Measurements from ENCODE around the gene IL27RA.

Gene IL27RA

DNA sequence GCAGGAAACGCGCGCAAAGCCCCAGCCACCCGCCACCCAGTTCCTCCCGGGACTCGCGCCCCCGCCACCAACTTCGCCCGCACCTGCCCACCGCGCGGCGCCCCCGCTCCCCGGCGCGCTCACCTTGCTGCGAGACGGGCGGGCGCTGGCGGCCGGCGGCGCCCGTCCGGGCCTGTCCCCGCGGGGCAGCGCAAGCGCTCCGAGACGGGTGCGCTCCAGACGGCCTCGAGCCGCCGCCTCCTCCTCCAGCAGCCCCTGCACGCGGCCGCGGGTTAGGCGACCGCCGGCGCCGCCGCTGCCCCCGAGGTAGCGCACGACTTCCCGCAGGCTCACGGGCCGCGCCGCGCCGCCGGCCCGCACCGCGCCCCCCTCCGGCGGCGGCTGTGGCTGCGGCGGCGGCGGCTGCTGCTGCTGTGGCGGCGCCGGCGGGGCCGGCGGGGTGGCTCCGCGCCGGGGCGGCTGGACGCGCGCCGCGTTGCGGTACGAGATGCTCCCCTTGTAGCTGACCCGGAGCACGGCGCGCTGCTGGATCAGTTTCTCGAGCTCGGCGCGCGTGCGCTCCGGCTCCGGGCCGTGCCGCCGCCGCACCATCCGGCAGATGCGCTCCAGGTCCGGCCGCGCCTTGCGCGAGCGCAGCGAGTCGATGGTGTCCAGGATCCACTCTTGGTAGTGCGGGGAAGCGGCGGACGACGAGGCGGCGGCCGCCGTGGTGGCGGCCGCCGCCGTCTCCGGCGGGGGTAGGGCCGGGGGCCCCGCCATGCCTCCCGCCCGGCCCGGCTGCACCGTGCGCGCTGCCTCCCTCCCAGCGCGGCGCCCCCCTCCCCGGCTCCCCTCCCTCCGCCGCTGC lies 58.3 kb downstream of the IL27RA start:
- DNase-seq = peak in 1 of 2 experiments; percentile 32

DNA sequence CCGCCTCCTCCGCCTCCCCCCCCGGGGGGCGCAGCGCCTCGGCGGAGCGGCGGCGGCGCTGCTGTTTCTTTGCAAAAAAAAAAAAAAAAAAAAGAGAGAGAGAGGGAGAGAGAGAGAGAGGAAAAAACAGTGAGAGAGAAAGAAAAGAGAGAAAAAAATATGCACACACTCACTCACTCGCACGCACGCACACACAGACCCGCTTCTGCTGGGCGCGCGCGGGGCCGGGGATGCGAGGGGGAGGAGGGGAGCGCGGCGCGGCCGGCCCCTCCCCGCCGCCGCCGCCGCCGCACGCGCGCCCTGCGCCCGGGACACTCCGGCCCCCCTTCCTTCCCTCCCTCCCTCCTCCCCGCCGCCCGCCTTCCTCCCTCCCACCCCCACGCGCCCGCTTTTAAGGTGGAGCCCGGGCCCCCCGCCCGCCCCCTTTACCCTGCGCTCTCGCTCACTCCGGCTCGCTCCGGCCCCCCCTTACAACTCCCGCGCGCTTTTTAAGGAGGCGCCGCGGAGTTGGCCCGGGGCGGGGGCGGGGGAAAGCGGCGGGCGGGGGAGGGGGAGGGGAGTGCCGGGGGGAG lies 59.0 kb downstream of the IL27RA start, which contains the start of gene SAMD1:
SAMD1 (minus strand) TSS at position 243 of the 572 bp plus-strand sequence.
- peak; percentile 89 to 90 for DNase-seq

DNA sequence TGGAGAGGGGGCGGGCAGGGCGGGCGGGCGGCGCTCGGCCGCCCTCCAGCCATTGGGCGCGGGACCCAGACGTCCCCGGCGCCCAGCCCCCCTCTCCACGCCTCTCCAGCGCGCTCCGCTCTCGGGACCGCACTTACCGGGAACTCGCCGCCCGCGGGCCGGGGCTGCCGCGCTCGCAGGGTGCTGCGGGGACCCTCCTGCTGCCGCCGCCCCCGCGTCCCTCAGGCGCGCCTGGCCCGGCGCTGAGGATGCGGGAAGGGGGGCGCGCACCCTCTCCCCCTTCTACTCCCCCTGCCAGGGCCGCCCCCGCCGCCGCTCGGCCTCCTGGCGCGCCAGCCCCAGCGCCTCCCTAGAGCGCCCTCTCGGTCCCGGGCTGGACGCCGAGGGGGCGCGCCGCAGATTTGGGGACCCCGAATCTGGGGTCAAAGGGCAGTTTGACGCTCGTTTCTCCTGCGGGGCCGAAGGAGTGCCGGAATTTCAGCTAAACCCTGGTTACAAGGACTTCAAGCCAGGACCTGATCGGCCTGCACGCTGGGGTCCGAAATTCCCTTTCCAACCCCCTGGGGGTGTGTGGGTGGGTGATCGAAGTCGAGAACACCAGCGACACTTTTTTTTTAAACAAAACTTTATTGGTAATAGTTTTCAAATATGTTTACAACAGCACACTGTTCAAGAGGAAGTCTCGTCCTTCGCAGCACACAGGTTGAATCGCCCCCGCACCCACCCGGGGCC lies 59.7 kb downstream of the IL27RA start:
- peak; percentile 89 to 90 for DNase-seq

DNA sequence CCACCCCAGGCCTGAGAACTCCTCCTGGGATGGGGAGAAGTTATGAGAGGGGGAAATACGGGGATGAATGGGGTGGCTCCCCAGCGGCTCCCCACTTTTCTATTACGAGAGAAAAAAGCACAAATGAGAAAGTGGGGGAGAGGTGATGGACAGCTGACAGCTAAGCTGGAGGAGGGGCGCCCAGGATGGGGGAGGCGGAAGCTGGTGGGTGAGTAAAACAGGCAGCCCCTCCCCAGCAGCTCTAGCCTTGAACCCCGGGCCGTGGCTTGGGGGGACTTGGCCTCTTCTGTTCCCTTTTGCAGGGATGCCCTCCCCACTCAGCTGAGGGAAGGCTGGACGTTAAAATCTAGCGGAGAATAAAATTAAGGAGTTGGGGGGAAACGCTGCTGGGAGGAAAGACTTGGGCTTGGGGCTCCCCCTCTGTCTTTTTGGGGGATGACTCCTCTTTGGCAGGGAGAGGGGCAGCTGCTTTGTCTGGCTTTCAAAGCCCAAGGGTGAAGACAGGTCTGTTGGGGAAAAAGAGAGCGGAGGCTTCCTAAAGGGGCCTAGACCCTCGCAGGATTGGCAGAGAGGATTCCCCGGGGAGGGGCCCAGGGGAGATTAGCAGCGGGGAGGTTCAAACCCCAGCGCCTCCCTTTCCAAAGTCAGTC lies 60.4 kb downstream of the IL27RA start:
- DNase-seq = no peak

DNA sequence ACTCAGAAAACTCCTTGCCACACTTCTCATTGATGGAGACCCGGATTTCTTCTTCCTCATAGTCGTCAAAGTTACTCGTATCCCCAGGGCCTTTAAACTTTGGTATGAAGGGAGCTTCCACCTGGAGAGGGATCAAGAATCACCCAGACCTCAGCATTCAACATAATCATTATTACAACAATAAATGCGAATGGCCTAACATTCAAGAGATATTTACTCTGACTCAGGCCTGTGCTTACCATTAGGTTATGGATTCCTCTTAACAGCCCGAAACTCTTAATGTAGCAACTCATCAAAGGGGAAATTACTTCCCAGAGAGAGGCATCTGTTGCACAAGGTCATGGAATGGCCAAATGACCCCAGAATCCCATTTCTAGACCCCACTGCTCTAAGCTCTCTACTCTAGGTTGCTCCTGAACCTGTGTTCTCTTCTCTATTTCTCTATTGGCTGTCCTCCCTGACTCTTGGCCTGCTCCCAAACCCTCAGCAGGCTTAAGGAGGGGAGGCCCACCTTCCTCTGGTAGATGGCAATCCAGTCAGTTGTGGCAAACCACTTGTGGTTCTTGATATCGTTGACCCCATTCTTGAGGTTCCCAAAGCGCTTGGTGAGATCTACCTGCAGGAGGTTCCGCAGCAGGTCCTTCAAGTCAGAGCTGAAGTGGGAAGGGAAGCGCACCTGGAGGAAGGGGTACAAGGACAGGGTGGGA lies 61.7 kb downstream of the IL27RA start:
- no peak for DNase-seq

DNA sequence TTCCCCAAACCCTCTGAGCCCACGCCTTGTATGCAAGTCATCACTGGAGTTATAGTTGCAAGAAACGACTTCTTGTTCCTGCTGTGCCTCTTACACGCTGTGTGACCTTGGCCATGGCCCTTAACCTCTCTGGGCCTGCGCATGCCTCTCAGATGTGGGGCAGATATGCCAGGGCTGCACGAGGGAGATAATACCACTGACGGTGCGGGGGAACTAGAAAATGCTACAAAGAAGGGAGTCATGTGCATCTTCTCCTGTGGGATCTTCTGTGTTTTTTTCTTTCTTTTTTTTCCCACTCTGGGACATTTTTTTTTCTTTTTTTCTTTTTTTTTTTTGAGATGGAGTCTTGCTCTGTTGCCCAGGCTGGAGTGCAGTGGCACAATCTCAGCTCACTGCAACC lies 63.3 kb downstream of the IL27RA start:
- DNase-seq = no peak

DNA sequence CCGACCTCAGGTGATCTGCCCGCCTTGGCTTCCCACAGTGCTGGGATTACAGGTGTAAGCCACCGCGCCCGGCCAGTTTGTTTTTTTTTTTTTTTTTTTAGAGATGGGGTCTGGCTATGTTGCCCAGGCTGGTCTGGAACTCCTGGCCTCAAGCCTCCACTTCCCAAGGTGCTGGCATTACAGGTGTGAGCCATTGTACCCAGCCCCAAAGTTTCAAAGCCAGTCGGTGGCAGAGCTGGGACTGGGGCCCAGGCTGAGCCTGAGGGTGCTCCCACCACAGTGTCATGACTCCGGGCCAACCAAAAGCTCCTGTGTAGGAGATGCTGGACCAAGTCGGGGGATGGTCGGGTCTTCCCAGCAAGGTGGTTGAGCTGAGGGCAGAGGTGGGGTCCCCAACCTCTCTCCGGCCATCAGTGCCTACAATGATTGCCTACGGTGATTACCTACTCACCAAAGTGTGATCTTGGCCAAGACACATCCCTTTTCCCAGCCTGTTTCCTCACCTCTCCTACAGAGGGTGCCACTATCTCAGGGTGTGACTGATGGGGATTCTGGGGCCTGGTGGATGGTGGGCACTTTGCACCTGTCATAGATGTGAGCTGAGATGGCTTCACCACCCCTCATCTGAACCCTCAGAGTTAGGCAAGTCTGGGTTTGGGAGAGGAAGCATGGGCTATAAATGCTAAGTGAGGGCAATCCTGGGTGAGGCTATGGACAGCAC lies 64.9 kb downstream of the IL27RA start:
- no peak for DNase-seq

DNA sequence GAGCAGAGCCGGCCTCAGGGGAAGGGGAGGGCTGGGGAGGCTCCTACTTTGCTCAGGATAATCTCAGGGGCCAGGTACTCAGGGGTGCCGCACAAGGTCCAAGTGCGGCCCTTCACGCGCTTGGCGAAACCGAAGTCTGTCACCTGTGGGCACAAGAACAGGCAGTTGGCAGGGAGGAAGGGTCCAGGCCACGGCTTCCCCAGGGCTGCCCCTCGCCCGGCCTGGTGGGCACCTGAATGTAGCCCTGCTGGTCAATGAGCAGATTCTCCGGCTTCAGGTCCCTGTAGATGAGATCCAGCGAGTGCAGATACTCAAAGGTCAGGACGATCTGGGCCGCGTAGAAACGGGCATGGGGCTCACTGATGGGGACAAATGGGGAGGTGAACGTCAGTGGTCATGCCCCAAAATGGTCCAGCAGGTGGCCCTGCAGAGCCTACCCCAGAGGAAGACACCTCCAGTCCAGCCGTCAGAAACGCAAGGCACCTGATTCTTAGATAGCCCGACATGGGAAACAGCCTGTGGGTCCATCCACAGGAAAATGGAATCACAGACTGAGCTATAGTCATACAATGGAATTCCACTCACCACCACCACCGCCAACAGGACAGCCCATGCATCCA lies 66.1 kb downstream of the IL27RA start:
- no peak for DNase-seq

DNA sequence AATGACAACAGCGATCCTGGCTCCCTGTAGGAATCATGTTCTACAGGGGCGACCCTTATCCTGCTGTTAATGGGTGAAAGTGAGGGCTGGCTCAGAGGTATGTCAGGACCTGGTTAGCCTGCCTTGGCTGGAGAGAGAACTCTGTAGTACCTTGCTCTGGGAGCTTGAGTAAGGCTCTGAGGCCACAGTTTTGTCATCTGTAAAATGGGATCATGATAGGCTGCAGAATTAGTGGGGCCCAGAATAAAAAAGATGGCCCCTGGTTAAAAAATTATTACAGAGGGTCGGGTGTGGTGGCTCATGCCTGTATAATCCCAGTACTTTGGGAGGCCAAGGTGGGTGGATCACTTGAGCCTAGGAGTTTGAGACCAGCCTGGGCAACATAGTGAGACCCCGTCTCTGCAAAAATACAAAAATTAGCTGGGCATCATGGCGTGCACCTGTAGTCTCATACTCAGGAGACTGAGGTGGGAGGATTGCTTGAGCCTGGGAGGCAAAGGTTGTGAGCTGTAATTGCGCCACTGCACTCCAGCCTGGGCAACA lies 69.5 kb downstream of the IL27RA start:
- no peak for DNase-seq

DNA sequence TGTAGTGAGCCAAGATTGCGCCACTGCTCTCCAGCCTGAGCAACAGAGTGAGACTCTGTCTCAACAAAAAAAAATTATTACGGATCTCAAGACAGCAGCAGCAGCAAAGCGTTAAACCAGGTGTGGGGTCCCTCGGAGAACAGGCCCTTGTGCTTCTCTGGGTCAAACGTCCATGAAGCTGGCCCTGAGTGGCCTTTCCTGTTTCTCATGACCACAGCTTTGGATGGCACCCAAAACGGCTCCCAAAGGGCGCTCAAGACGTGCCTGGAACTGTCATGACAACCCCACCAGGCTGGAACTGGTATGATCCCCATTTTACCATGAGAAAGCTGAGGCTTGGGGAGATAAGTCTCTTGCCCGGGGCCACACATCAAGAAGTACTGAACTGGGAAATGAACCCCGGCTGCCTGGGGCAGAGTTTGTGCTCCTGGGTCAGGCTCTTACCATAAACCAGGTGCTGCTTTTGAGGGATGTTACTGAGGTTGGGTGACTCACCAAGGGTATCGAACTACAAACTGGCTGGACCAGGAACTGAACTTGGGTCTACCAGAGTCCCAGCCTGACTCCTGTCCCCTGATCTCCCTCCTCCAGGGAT lies 70.6 kb downstream of the IL27RA start:
- DNase-seq = no peak

DNA sequence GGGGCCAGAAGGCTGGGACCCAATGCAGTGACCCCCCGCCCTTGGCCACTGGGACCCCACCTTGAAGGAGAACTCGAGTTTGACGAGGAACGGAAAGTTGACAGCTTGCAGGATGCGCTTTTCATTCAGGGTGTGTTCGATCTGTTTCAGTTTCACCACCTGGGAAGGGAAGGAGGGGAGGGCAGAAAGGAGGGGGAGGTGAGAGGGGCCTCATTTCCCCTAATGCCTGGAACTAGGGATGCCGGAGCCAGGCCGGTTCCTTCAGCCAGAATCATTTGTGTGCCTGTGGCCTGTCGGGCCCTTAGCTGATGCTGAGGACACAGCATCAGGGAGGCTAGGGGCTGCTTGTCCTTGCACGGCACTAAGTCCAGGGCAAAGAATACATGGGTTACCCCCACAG lies 71.2 kb downstream of the IL27RA start:
- no peak for DNase-seq

Measured in NCI-H2081 (cell line).